ENCODE results near the gene WWC2. TPM values are rescaled to one million over a fixed set of nuclear protein-coding genes. Genes with fewer than 3 reads are reported as not detected.

Gene WWC2
- total RNA-seq = 51.8 and 52.2 TPM in 2 replicates
- 10.2 and 12.9 TPM in 2 replicates for polyA plus RNA-seq
- 19.8 and 21.2 TPM in 2 replicates for polyA plus RNA-seq (2011; cell fraction: cytosol; rRNA removed)
- polyA plus RNA-seq (2011; cell fraction: nucleus; rRNA removed) = 55.1 and 67.9 TPM in 2 replicates
- polyA plus RNA-seq (2012) = 26.4 and 29.7 TPM in 2 replicates
- 33.4 and 40.1 TPM in 2 replicates for polyA minus RNA-seq
- polyA minus RNA-seq (2011; cell fraction: cytosol; rRNA and poly(A)+ RNA removed) = 9.4 TPM
- 58.5 and 83.7 TPM in 2 replicates for polyA minus RNA-seq (2011; cell fraction: nucleus; rRNA and poly(A)+ RNA removed)
- Bru-seq, nascent RNA = percentile 88 among the genes with signal in this experiment
- BruChase-seq, experiment 1, labeled RNA remaining after a 6-hour chase = percentile 83 among the genes with signal in this experiment
- BruChase-seq, experiment 2, labeled RNA remaining after a 2-hour chase = percentile 84 among the genes with signal in this experiment
- long read RNA-seq, full-length matches to known transcripts = 23 of 37 reads
- long read RNA-seq, partial matches to known transcripts = 11 of 37 reads
- long read RNA-seq, other reads (novel, unspliced or antisense) = 3 of 37 reads

GRCh38 chr4:183098723-183099536 lies at the start of gene WWC2:
TSS of gene WWC2 (plus strand) at chr4:183099257. CDS start at chr4:183099492, 235 bp downstream.
- Histone ChIP-seq H3K4me1 (ENCODE audit: control insufficient read depth, extremely low read depth, insufficient read depth, low read length) (peaks cover 24% of the 10 kb centered on the region), H3K9me3 (replicated peaks; ENCODE audit: control insufficient read depth, insufficient read depth, low read length) (no peaks in the 10 kb centered on the region), H3K27ac (ENCODE audit: insufficient read depth, low read depth, low read length) (peak within 1 kb of the TSS; percentile 99), H3K4me2 (ENCODE audit: insufficient read depth, low read length) (peak within 1 kb of the TSS; percentile 89), H3K27me3 (ENCODE audit: control insufficient read depth in 2 of 2, insufficient read depth in 2 of 2, low read length in 2 of 2) (no peaks in the 10 kb centered on the region), H3K4me3 (replicated peaks in 1 of 3; ENCODE audit: insufficient read depth in 1 of 3, low read depth in 1 of 3, low read length in 3 of 3) (peak within 1 kb of the TSS; percentile 80 to 90 (median 83)), H2AFZ (ENCODE audit: low read depth, low read length) (peak within 1 kb of the TSS; percentile 66), H4K20me1 (replicated peaks; ENCODE audit: control insufficient read depth, extremely low read depth, insufficient read depth, low read length) (no peaks in the 10 kb centered on the region), H3K9ac (replicated peaks; ENCODE audit: extremely low read depth, insufficient read depth, low read length) (peak within 1 kb of the TSS; percentile 98), H3K36me3 (ENCODE audit: control insufficient read depth in 2 of 2, extremely low read depth in 1 of 2, insufficient read depth in 2 of 2, low read length in 2 of 2) (no peaks in the 10 kb centered on the region), H3K9me1 (replicated peaks; ENCODE audit: control insufficient read depth, extremely low read depth, insufficient read depth, low read length) (no peaks in the 10 kb centered on the region), H3K79me2 (ENCODE audit: control insufficient read depth, insufficient read depth, low read length) (peaks cover 46% of the 10 kb centered on the region)
- no TSS peak for BruUV-seq (replicated peaks)
- DNase-seq (ENCODE audit: low read depth, low spot score) (peak; percentile 94), FAIRE-seq (peak; percentile 84)
- CTCF ChIA-PET = interaction anchor here (0.8 to 5.1 kb wide), 14 partner anchors 9 to 308 kb away, joined by 3 to 32 read pairs (median 6); no protein-coding TSS in a partner anchor
- POLR2A ChIA-PET = interaction anchor here (0.6 to 1.6 kb wide), 6 partner anchors 17 to 101 kb away, joined by 3 to 7 read pairs (median 4); no protein-coding TSS in a partner anchor
- TF ChIP-seq EZH2 (IDR thresholded peaks at IDR 0.05; ENCODE audit: borderline replicate concordance, low read depth, low read length, severe bottlenecking) (no peak), CTCF (IDR thresholded peaks at IDR 0.05; ENCODE audit: extremely low read depth in 1 of 2, insufficient read depth in 1 of 2, low read depth in 1 of 2, low read length in 2 of 2) (no peak), MAX (IDR thresholded peaks at IDR 0.05; ENCODE audit: insufficient read depth, insufficient read length) (no peak), FOS (IDR thresholded peaks at IDR 0.05; ENCODE audit: borderline replicate concordance, insufficient read depth, low read length) (no peak), MYC (IDR thresholded peaks at IDR 0.05; ENCODE audit: low read depth, low read length) (no peak), GATA2 (IDR thresholded peaks at IDR 0.05; ENCODE audit: insufficient read depth, insufficient read length, low read depth, low read length) (no peak), POLR2A (IDR thresholded peaks at IDR 0.05; ENCODE audit: low read depth, low read length) (peak; percentile 68), POLR2AphosphoS5 (IDR thresholded peaks at IDR 0.05; ENCODE audit: insufficient read depth, low read depth, low read length) (peak; percentile 83)
- intact Hi-C loops (cut with micrococcal nuclease) = loop anchor here (1.0 to 10.0 kb wide), 10 partner anchors 19 to 507 kb away; partner anchors contain the start of genes CDKN2AIP and ING2
- dilution Hi-C loops (cut with MboI; ENCODE audit: extremely low pct_ligation_motif_present, low sequenced_read_pairs) = loop anchor here (10.0 kb wide), 1 partner anchor 156 kb away; no protein-coding TSS in a partner anchor

All from endothelial cell of umbilical vein (primary cell).